GM23338 (cell line): ENCODE results near the gene KNTC1. TPM values are rescaled to one million over a fixed set of nuclear protein-coding genes. Genes with fewer than 3 reads are reported as not detected.

Experiments
- CREB1 ChIP-seq: fragments of 250-450 bp; sonication (Bioruptor Pico); IDR thresholded peaks from 2 replicates; pipeline ENCODE4 v1.5.0; 2020; ENCODE audit warnings: low read depth, mild to moderate bottlenecking, moderate library complexity
- POLR2AphosphoS5 ChIP-seq: IDR thresholded peaks from 2 replicates; pipeline ENCODE4 v1.6.1; 2016; ENCODE audit warnings: antibody characterized with exemption, low read depth
- ZNF331 ChIP-seq: fragments of 250-450 bp; sonication (Bioruptor Pico); IDR thresholded peaks from 2 replicates; pipeline ENCODE4 v1.5.0; 2020; ENCODE audit warnings: low read depth, mild to moderate bottlenecking, moderate library complexity
- ZNF462 ChIP-seq: fragments of 250-450 bp; sonication (Bioruptor Pico); IDR thresholded peaks from 2 replicates; pipeline ENCODE4 v1.5.0; 2020; ENCODE audit warnings: mild to moderate bottlenecking, moderate library complexity
- polyA plus RNA-seq: library from polyadenylated mRNA; unstranded; fragments of >200 nt; fragmentation: Nextera tagmentation; extraction: Ambion mirVana; gene quantifications from 2 replicates; pipeline ENCODE4 v1.2.1, GENCODE V29; 2016
- small RNA-seq: library from RNA; depleted of rRNA; stranded (forward); fragments of <200 nt; gene quantifications from one replicate; pipeline ENCODE3, GENCODE V24; 2014; ENCODE audit warnings: low replicate concordance
- total RNA-seq: library from RNA; depleted of rRNA; stranded (reverse); fragments of >200 nt; shearing (Covaris generic); gene quantifications from 2 replicates; pipeline ENCODE4 v1.2.3, GENCODE V29; 2014; rRNA removed

Gene KNTC1
- total and polyA plus RNA-seq, 2 experiments from 2014 or later: 55.2 to 98.0 TPM

DNA sequence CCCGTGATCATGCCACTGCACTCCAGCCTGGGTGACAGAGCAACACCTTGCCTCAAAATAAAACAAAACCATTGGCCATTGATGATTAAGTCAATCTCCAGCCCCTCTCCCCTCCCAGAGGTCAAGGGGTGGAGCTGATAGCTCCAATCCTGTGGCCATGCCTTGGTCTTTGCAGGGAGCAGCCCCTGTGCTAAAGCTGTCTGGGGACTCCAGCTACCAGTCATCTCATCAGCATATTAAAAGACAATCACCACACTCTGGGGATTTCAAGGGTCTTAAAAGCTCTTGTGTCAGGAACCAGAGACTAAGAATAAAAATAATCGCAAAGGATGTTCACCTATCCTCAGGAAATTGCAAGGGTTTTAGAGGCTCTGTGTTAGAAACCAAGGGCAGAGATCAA is 145.5 kb downstream of the KNTC1 start (continued):
- TF ChIP-seq ZNF462 (CRISPR knock-in tag) (no peak), ZNF331 (CRISPR knock-in tag) (no peak), CREB1 (CRISPR knock-in tag) (no peak), POLR2AphosphoS5 (no peak)

Small RNAs within 50 kb of the gene (small RNA-seq; reads per million reads assigned to genes)
- not detected for gene AC026333.1
- gene RF00411: 0.37 reads per million, percentile 22 among the genes with 10 or more reads in this experiment

Other genes starting within 250 kb of the KNTC1 start
- gene CLIP1, start 104.6 kb upstream of the KNTC1 start, total RNA-seq: 15.0 and 21.1 TPM in 2 replicates
- 8.6 and 11.5 TPM in 2 replicates for gene CLIP1, start 104.6 kb upstream of the KNTC1 start, polyA plus RNA-seq
- 21.7 and 39.0 TPM in 2 replicates for gene ZCCHC8, start 26.3 kb upstream of the KNTC1 start, total RNA-seq
- 23.9 and 24.8 TPM in 2 replicates for gene ZCCHC8, start 26.3 kb upstream of the KNTC1 start, polyA plus RNA-seq
- gene RSRC2, start 313 bp upstream of the KNTC1 start, total RNA-seq: 55.4 and 76.3 TPM in 2 replicates
- 161 and 184 TPM in 2 replicates for gene RSRC2, start 313 bp upstream of the KNTC1 start, polyA plus RNA-seq
- gene HCAR2, start 176.1 kb downstream of the KNTC1 start, total RNA-seq: not detected in 2 replicates
- gene HCAR2, start 176.1 kb downstream of the KNTC1 start, polyA plus RNA-seq: not detected in 2 replicates
- not detected in 2 replicates for gene HCAR3, start 189.6 kb downstream of the KNTC1 start, total RNA-seq
- gene HCAR3, start 189.6 kb downstream of the KNTC1 start, polyA plus RNA-seq: not detected in 2 replicates
- 0.17 TPM in 1 of 2 replicates, not detected in the other for gene HCAR1, start 203.6 kb downstream of the KNTC1 start, total RNA-seq
- 0.07 TPM in 1 of 2 replicates, not detected in the other for gene HCAR1, start 203.6 kb downstream of the KNTC1 start, polyA plus RNA-seq
- gene DENR, start 225.6 kb downstream of the KNTC1 start, total RNA-seq: 55.2 and 55.8 TPM in 2 replicates
- gene DENR, start 225.6 kb downstream of the KNTC1 start, polyA plus RNA-seq: 129 and 130 TPM in 2 replicates
- 0.16 and 0.31 TPM in 2 replicates for gene CCDC62, start 247.3 kb downstream of the KNTC1 start, total RNA-seq
- 0.13 and 0.61 TPM in 2 replicates for gene CCDC62, start 247.3 kb downstream of the KNTC1 start, polyA plus RNA-seq